Subcutaneous adipose tissue (tissue), 4 donors: Measurements from ENCODE around the gene MGAT4B. TPM values are rescaled to one million over a fixed set of nuclear protein-coding genes. Genes with fewer than 3 reads are reported as not detected.

Source experiments
- CTCF ChIP-seq: fragments of 450-650 bp; IDR thresholded peaks from one replicate; pipeline ENCODE4 v1.5.1; 2016; ENCODE audit warnings: low read depth, mild to moderate bottlenecking, control low read depth, antibody characterized with exemption, moderate library complexity
- total RNA-seq, 4 donors: library from RNA; depleted of rRNA; stranded (reverse); fragments of >200 nt; gene quantifications; one replicate each; pipeline ENCODE4 v1.1.0, GENCODE V29; 2016

MGAT4B gene
- total RNA-seq, 4 donors from 2014 or later = 47.9 to 101 (median 84.2) TPM

GRCh38 chr5:179830818-179831468, 24.3 kb upstream of the MGAT4B start:
- TF ChIP-seq CTCF = no peak

- no peak for TF ChIP-seq CTCF
Observed at GRCh38 chr5:179829732-179830435, 23.2 kb upstream of the MGAT4B start.

DNA sequence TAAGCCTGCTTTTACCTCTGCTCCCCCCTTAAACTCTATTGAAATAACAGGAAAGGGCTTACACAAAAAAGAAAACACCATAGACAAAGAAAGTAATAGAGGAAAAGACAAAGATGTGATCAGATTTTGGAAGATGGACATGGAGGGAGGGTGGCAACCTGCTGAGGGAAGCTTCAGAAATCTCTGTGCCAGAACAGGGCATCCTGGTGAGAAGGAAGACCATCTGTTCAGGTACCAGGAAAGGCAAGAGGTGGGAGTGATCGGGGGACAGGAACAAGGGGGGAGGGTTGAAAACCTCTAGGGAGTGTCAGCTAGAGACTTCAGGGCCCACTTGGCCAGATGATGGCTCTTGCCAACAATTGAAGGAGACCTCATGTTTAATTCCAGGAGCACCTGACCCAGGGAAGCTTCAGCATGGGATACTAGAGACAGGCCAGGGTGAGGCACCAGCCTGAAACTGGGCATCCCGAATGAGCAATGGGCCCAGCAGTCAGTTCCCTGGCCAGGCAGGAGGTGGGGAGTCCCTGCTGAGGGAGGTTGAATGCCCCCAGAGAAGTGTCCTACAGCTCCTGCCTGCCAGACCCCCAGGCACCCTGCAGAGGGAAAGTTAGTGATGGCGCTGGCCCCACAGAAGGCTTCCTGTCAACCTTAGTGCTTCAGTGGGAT, 22.2 kb upstream of the MGAT4B start:
- TF ChIP-seq CTCF = no peak

DNA sequence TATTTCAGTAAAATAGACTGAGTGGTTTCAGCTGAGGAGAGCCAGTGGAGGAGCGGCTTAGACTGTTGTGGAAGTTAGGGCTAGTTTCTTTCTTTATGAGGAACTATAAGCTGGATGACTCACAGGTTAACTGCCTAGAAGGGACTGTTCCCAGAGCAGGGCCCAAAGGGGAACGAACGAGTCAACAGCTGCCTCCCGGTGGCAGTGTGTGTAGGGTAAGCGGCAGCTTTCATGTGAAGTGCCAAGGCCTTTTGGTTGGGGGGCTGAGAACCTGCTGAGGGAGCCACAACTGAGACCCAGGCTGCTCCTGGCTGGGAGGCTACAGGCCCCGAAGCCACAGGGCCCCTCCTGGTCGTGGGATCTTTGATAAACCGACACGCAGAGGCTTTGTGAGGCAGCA, 21.0 kb upstream of the MGAT4B start:
- TF ChIP-seq CTCF = no peak

- no peak for TF ChIP-seq CTCF
Observed at GRCh38 chr5:179825655-179826182, 19.1 kb upstream of the MGAT4B start.

DNA sequence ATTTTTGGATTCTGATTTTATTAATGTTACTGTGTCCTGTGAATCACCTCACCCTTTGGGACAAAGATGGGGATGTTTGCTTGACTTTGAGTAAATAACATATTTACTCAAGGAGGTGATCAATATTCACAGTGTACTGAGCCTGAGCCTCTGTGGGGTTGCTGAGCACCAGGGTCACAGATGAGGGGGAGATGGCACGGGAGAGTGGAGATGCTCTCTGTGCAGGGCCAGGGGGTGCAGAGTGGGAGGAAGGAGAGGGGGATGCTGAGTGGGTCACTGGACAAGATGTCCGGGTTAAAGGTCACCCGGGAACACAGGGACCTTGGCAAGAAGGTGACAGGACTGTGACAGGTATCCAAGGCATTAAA, 18.1 kb upstream of the MGAT4B start:
- no peak for TF ChIP-seq CTCF

- no peak for TF ChIP-seq CTCF
Observed at GRCh38 chr5:179823937-179824744, 17.5 kb upstream of the MGAT4B start.
